AG08396 (cell line): ENCODE results near the gene ITGB2.
A peak's percentile ranks its signal among the peaks of the same experiment; 100 is the strongest.

Source experiments
- DNase-seq: peaks from one replicate; pipeline ENCODE4 v3.0.0; 2012; ENCODE audit warnings: low spot score, mixed read lengths

The ITGB2 gene

GRCh38 chr21:44897326-44898010 lies 23.2 kb downstream of the ITGB2 start:
- no peak for DNase-seq

GRCh38 chr21:44896561-44897286 lies 24.0 kb downstream of the ITGB2 start:
- no peak for DNase-seq

- no peak for DNase-seq
Measured at GRCh38 chr21:44895859-44896258, 24.8 kb downstream of the ITGB2 start.

DNA sequence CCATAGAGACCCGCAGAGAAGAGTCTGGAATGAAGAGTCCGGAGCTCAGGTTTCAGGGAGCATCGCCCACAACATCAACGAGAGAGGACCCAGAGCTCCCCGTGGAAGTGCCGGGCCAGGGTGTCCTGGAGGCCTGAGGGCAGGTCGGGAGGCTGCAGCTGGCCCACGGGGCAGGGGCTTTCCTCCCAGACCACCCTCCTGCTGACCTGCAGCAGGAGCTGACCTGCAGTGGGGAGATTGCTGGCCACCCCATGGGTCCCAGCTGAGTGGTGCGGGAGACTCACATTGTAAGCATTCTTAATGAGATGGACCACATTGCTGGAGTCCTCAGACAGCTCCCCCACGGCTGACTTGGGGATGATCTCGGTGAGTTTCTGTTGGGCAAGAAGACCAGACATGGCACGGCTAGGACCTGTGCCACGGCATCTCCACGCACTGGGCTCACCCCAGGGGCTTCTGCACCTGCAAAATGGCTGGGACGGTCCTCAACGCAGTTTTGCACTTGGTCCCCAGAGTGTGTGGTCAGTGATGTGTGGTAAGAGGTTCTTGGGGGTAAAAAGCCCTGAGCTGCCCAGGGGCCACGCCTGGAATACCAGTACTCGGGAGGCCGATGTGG lies 25.9 kb downstream of the ITGB2 start:
- no peak for DNase-seq

- no peak for DNase-seq
Measured at GRCh38 chr21:44893948-44894656, 26.6 kb downstream of the ITGB2 start.

DNA sequence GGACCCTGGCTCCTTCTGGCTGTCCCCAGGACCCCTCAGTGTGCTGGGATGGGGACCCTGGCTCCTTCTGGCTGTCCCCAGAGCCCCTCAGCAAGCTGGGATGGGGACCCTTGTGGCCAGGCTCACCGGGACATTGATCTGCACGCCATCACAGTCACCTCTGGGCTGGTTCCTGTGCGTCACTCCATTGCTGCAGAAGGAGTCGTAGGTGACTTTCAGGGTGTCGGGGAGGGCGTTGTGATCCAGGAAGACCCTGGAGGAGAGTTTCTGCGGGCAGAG lies 27.5 kb downstream of the ITGB2 start:
- no peak for DNase-seq

DNA sequence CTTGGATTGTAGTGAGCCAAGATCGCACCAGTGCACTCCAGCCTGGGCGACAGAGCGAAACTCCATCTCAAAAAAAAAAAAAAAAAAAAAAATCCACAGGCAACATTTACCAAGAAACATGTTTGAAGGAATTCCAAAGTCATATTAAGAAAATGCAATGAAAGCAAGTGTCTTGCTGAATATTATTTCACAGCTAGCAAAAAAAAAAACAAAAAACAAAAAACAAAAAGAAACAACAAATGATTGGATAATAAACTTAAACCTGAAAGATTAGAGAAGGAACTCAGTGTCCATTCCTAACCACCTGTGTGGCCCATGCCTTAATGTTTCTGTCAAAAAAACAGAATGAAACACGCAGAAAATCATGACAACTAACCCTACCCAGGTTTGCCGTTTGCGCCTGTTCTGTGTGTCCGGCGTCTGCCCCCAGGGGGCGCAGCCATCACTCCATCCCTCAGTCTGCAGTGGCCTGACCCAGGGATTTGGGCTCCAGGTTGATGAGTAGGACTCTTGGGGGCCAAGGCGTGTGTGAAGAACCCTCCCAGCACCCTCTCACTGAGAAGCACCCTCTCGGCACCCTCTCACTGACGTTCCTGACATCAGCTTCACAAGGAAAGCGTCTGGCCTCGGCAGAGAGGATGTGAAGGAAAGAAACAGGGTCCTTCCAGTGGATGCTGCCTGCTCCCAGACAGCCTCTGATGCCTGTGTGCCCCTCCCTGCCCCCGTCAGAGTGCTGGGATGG lies 28.0 kb downstream of the ITGB2 start:
- peak; percentile 77 for DNase-seq

DNA sequence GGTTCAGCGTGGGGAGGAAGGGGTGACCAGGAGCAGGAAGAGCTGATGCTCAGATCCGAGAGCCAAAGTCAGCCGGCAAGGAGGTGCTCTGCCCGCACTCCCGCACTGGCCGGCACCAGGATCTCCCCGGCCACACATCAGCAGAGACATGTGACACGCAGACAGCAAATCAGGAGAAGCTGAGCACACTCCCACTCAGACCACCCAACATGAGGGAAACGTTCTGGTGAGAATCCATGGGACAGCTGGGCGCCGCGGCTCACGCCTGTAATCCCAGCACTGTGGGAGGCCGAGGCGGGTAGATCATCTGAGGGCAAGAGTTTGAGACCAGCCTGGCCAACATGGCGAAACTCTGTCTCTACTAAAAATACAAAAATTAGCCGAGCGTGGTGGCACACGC lies 28.6 kb downstream of the ITGB2 start:
- no peak for DNase-seq

DNA sequence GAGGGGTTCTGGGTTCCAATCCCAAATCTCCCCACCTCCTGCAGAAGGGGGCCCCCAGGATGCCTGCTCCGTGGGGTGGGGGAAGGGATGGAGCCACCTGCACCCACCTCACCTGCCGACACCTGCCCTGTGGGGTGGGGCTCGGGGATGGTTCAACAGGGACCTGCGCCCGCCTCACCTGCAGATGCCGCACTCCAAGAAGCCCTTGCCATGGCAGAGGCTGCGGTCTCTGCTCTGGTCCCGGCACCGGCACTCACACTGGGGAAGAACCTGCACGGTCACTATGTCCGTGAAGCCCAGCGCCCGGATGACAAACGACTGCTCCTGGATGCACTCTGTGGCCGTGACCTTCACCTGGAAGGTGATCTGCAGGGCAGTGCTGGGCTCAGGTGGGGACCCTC lies 29.1 kb downstream of the ITGB2 start:
- no peak for DNase-seq

GRCh38 chr21:44890961-44891541 lies 29.6 kb downstream of the ITGB2 start:
- no peak for DNase-seq

DNA sequence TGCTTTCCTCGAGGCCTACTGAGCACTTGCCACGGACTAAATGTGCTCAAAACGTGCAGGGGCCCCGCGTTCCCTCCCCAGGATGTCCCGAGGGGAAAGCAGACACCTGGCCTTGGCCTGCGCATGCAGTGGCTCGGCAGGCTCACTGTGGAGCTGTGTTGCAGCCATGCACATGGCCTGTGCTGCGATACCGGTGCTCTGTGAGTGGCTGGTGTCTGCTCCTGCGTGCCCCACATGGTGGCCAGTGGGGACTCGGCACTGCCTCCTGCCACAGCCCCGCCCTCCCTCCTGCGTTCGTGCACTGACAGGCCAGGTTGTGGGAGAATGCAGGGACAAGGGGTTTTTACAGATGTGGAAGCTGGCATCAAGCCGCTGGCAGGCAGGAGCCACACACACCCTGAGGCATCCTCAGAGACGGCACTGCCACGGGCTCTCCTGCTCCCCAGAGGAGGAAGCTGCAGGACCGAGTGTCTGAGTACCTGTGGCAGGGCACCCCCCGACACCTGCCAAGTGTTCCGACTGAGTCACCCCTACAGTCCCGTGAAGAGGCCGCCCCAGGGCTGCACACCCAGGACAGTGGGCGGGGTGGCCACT lies 30.3 kb downstream of the ITGB2 start:
- DNase-seq, result no peak

DNA sequence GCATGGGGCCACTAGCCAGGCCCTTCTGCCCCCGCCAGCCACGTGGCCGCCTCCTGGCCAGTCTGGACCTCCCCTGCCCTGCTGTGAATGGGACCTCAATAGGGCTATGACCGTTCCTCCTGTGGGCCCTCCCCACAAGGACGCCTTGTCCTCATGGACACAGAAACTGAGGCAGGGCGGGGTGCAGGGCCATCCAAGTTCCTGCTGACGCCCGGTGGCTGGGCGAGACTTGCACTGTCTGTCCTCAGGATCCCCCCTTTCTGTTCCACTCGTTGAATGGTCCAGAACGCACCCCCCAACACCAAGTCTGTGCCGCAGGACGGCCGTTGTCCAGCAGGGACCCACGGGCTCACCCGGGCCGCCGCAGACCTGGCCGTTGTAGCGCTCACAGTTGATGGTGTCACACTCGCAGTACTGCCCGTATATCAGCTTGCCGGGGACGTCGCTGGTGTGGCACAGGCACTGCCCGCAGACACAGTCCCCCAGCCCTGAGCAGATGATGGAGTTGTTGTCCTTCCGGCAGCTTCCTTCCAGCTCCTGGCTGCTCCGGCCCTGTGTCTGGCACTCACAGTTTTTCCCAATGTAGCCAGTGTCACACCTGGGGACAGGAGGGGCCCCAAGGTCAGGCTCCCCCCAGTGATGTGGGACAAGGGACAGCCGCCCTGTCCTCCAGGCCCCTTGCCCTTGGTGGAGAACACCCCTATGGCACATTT lies 30.9 kb downstream of the ITGB2 start:
- no peak for DNase-seq

- no peak for DNase-seq
Measured at GRCh38 chr21:44888581-44889550, 31.8 kb downstream of the ITGB2 start.

DNA sequence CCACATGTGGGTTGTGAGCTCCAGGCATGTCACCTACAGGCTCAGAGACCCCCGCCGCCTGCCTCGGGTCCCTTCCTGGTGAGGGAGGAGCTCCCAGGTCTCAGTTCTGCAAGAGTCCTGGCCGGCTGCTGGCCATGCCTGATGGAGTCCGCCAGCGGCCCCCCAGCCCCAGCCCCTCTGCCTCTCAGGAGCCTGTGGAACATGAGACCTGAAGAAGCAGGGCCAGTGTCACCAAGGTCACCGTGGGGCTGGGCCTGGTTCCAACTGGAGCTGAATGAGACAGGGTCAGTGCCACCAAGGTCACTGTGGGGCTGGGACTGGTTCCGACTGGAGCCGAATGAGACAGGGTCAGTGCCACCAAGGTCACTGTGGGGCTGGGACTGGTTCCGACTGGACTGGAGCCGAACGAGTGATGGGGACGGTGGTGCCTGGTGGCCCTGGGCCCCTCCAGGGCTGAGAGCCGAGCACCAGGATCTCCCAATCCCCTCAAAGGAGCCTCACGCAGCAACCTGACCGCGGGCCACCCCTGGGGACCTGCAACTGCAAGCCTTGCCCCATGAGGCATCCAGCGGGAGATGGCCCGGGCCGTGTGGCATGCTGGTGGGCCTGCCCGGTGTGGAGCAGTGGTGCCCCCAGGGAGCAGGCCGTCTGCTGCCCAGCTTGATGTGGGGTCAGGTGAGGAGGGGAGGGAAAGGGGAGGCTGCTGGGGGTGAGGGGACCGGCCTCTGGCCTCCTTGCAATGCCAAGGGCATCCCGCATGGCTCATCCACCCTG lies 32.7 kb downstream of the ITGB2 start:
- no peak for DNase-seq

- DNase-seq, result no peak
Measured at GRCh38 chr21:44887126-44887806, 33.4 kb downstream of the ITGB2 start.

DNA sequence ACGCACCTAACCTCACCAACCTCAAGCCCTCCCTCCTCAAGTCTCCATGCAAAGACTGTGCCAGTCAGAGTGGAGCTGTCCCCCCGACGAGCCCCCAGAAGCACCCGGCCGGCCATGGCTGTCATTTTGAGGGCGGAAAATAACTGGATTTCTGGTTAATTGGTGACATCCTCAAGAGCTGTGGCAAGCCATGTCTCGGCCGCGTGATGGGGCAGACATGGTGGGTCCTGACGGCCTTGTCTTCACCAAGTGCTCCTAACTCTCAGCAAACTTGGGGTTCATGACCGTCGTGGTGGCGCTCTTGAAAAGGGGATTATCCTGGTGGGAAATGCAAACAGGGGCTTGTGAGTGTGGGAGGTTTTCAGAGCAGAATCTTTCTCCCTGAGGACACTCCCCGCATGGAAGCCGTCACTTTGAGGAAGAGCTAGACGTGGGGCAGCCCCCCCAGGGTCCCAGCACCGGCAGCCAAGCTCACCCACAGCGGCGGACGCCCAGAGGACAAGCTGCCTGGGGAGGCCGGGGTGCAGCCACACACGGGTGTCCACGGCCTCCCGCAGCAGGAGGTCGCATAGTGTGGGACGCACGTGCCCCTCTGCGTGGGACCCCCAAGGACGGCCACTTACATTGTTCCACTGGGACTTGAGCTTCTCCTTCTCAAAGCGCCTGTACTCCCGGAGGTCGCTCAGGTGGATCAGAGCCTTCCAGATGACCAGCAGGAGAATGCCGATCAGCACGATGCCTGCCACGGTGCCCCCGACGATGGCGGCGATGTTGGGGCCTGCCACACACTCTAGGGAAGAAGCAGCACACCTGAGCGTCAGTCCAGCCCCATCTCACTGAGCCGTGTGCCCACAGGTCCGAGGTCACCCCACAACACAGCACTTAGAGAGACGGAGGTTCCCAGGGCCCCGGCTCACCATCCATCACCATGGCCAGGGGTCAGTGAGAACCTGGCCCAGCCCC lies 34.3 kb downstream of the ITGB2 start:
- no peak for DNase-seq

GRCh38 chr21:44885615-44886014 lies 35.1 kb downstream of the ITGB2 start:
- DNase-seq, result no peak
